Placental epithelial cell (primary cell): Measurements from ENCODE around the gene FIGNL2. TPM values are rescaled to one million over a fixed set of nuclear protein-coding genes. Genes with fewer than 3 reads are reported as not detected.

ENCODE experiments used
- total RNA-seq: library from RNA; depleted of rRNA; stranded (reverse); fragments of >200 nt; gene quantifications from 2 replicates; pipeline ENCODE4 v1.2.3, GENCODE V29; 2012

Gene FIGNL2, protein sequence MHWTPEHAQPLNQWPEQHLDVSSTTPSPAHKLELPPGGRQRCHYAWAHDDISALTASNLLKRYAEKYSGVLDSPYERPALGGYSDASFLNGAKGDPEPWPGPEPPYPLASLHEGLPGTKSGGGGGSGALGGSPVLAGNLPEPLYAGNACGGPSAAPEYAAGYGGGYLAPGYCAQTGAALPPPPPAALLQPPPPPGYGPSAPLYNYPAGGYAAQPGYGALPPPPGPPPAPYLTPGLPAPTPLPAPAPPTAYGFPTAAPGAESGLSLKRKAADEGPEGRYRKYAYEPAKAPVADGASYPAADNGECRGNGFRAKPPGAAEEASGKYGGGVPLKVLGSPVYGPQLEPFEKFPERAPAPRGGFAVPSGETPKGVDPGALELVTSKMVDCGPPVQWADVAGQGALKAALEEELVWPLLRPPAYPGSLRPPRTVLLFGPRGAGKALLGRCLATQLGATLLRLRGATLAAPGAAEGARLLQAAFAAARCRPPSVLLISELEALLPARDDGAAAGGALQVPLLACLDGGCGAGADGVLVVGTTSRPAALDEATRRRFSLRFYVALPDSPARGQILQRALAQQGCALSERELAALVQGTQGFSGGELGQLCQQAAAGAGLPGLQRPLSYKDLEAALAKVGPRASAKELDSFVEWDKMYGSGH
- total RNA-seq = not detected in 2 replicates

DNA sequence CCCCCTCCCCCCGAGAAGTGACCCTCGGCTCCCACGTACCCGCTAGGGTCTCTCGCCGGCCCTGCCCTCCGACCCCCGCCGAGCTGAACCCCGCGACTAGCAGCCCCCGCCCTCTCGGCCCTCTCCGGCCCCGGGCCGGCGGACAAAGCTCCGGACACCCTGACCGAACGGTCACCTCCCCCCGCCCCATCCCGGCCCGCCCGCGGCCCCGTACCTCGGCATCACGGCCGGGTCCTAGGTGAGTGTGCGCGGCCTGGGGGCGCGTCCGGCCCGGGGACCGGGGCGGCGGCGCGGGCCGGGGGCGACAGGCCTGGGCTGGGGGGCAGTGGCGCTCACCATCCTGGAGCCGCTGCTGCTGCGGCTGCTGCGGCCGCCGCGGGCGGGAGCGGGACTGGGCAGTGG, at the start of gene FIGNL2:
FIGNL2 (minus strand) TSS at position 393 of the 402 bp plus-strand sequence. CDS start 26,305 bp downstream, outside the sequence.

DNA sequence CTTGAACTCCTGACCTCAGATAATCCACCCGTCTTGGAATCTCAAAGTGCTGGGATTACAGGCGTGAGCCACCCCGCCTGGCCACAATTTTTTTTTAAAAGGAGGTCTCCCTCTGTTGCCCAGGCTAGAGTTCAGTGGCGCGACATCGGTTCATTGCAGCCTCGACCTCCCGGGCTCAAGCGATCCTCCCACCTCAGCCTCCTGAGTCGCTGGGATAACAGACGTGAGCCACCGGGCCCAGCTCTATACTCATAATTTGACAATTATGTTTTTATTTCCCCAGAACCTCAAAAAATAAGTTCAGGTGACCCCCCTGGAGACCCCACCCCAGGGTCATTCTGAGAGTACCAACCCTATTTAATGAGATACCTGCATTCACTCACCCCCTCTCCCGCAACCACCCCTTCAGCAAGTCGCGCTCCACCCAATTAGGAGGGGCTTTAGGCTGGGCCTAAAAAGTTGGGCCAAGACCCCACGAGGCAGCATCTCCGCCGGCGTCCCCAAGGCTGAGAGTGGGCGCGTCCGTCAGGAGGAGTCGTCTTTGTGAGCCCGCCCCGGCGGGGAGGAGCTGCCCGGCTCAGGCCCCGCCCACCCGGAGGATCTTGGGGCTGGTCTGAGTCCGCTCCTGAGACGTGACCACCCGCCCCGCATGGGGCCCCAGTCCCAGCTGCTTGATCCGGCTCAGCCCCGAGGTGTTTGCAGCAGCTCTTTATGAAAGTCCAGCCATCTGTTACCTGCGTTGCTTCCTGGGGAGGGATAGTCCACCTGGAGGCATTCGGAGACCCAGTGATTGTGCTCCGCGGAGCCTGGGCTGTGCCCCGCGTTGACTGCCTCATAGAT, 39.2 kb upstream of the FIGNL2 start, which contains the start of gene ANKRD33:
ANKRD33 (plus strand) TSS at position 628 of the 840 bp plus-strand sequence; CDS start at position 712, 84 bp downstream.

Other genes starting within 250 kb of the FIGNL2 start
- gene ANKRD33, start 39.4 kb upstream of the FIGNL2 start, total RNA-seq = not detected in 2 replicates
- 1.2 TPM in 1 of 2 replicates, not detected in the other for gene ACVRL1, start 58.8 kb upstream of the FIGNL2 start, total RNA-seq
- gene ACVR1B, start 103.0 kb upstream of the FIGNL2 start, total RNA-seq = 6.0 and 7.1 TPM in 2 replicates
- gene TAMALIN, start 158.2 kb upstream of the FIGNL2 start, total RNA-seq = not detected in 2 replicates
- 1.6 and 2.4 TPM in 2 replicates for gene NR4A1, start 202.7 kb upstream of the FIGNL2 start, total RNA-seq
- gene ATG101, start 221.3 kb upstream of the FIGNL2 start, total RNA-seq = 42.0 and 61.1 TPM in 2 replicates
- 0.39 TPM in 1 of 2 replicates, not detected in the other for gene SMIM41, start 231.0 kb upstream of the FIGNL2 start, total RNA-seq